Heart left ventricle (tissue), 16 donors: ENCODE results near the gene TAF12. TPM values are rescaled to one million over a fixed set of nuclear protein-coding genes. Genes with fewer than 3 reads are reported as not detected.

Source experiments
- ATAC-seq, 4 donors: fragments of 200-7000 bp; cut with Tn5 transposase; one replicate each; pipeline ENCODE4 v1.9.1; 2020 to 2022; ENCODE audit warnings: moderate library complexity in 4 of 4, mild to moderate bottlenecking in 3 of 4, moderate number of reproducible peaks in 1 of 4
- DNase-seq, 5 donors: peaks; one replicate each; pipeline ENCODE4 v3.0.0-alpha.2; 2020
- H3K27ac ChIP-seq, 12 donors: fragments of 200-600 bp; sonication (generic) in 4 of 12; one replicate each; pipeline versions ENCODE4 v1.5.0 to v1.8.0; 2016 to 2022; ENCODE audit warnings: mild to moderate bottlenecking in 2 of 12
- H3K27me3 ChIP-seq, 9 donors: fragments of 200-600 bp; sonication (generic) in 2 of 9; one replicate each; pipeline versions ENCODE4 v1.5.1 to v1.8.0; 2016 to 2022; ENCODE audit warnings: mild to moderate bottlenecking in 3 of 9
- H3K36me3 ChIP-seq, 9 donors: fragments of 200-600 bp; sonication (generic) in 2 of 9; one replicate each; pipeline versions ENCODE4 v1.5.0 to v1.8.0; 2018 to 2022; ENCODE audit warnings: mild to moderate bottlenecking in 2 of 9
- H3K4me1 ChIP-seq, 12 donors: fragments of 200-600 bp; sonication (generic) in 4 of 12; one replicate each; pipeline versions ENCODE4 v1.5.0 to v1.8.0; 2016 to 2022; ENCODE audit warnings: mild to moderate bottlenecking in 3 of 12
- H3K4me3 ChIP-seq, 12 donors: fragments of 200-600 bp; sonication (generic) in 4 of 12; one replicate each; pipeline versions ENCODE4 v1.5.0 to v1.8.0; 2017 to 2022; ENCODE audit warnings: mild to moderate bottlenecking in 9 of 12, moderate library complexity in 4 of 12
- H3K9me3 ChIP-seq, 12 donors: fragments of 200-600 bp; sonication (generic) in 4 of 12; one replicate each; pipeline versions ENCODE4 v1.5.0 to v1.8.0; 2016 to 2022; ENCODE audit warnings: mild to moderate bottlenecking in 1 of 12
- CTCF ChIP-seq, 12 donors: fragments of 200-600 bp; sonication (generic) in 4 of 12; IDR thresholded peaks; one replicate each; pipeline versions ENCODE4 v1.5.0 to v1.8.0; 2018 to 2022; ENCODE audit warnings: antibody characterized with exemption in 12 of 12, mild to moderate bottlenecking in 5 of 12
- POLR2A ChIP-seq, 2 donors: fragments of 450-650 bp; IDR thresholded peaks; one replicate each; pipeline ENCODE4 v1.6.1; 2017; ENCODE audit warnings: antibody characterized with exemption in 2 of 2, mild to moderate bottlenecking in 2 of 2, moderate library complexity in 2 of 2
- WGBS, 4 donors: extraction: QIAGEN DNeasy Blood & Tissue Kit in 2 of 4; methylation state at CpG; one replicate each; pipeline versions ENCODE4 v1.1.5 to v1.1.7; 2013 to 2018; 5-methylcytosine and 5-hydroxymethylcytosine counted together
- intact Hi-C, 10 donors: fragments of 100-400 bp; cut with DNase I; formaldehyde crosslinking; loops; one replicate each; pipeline versions ENCODE4 v1.11.1 to v1.14.2; 2022
- polyA plus RNA-seq, 2 donors: library from polyadenylated mRNA; stranded (reverse); fragments of 200-250 nt; gene quantifications; one replicate each; pipeline ENCODE4 v1.2.3, GENCODE V29; 2013
- total RNA-seq, 9 donors: library from RNA; depleted of rRNA in 2 of 9; stranded (reverse); fragments of >200 nt in 2 of 9; fragmentation: NEBNext Ultra II Directional in 3 of 9; extraction: Animal tissue kit (Norgen Biotek cat#: 25700) in 3 of 9; gene quantifications; one replicate each; pipeline versions ENCODE4 v1.1.0 to v1.2.4, GENCODE V29; 2016 to 2023
- donor health status: ischemic (EF 13 %, LVEDD 7.1; RV severe dilation, severe dysfunction).
- donor health status: healthy with polysubstance abuse.
- donor health status: DM: no; HTN: yes; CAD: no.
- donor health status: DM: no; HTN: no; CAD: no.
- donor health status: ischemic (EF 25% LVEDD 6.9; RV normal size, moderate dysfunction).
- donor health status: ischemic (EF 25% LVEDD 5.7; RV mildly dilated, moderate dysfunction).
- donor health status: healthy.
- donor health status: DM: yes; HTN: yes; CAD: no.
- donor health status: ischemic (EF 35%, LVEDD 5.7; RV mildly dilated, moderate dysfunction).
- donor health status: nonischemic (EF 11% LVEDD 7.7; RV severe dilation, severe dysfunction).
- donor health status: DM: yes; HTN: yes; CAD: no.
- donor health status: PGD.
- donor health status: ischemic (EF 29% LVEDD 5.4; RV normal size, mild dysfunction).
- donor health status: nonischemic (EF 23%, LVEDD 6.1; RV moderate dilation, normal function).

The TAF12 gene
- total and polyA plus RNA-seq, 11 donors, result 18.3 to 38.5 (median 21.9) TPM

- Histone ChIP-seq H3K27me3 (no peaks in the 10 kb centered on the region), H3K4me3 (peak overlapping the region in 4 of 12 donors; percentile 66 to 93 (median 80)), H3K36me3 (no peaks in the 10 kb centered on the region), H3K27ac (peak overlapping the region in 7 of 12 donors; percentile 74 to 93 (median 89)), H3K9me3 (no peaks in the 10 kb centered on the region), H3K4me1 (peaks cover 6 to 52% (median 36%) of the 10 kb centered on the region in 12 donors)
- DNase-seq (no peak), ATAC-seq (no peak)
- TF ChIP-seq POLR2A (IDR thresholded peaks at IDR 0.05) (no peak), CTCF (IDR thresholded peaks at IDR 0.05) (no peak)
- 73 to 96% (median 93%) methylated on average over 3 of the region's 3 CpGs for WGBS, 4 donors
- intact Hi-C loops, result loop anchor here in 8 of 10 donors (5.0 to 10.0 kb wide), 7 partner anchors 60 to 538 kb away; partner anchors contain the start of genes YTHDF2 (in 2 of the 8) and SRSF4 (in 1 of the 8)
These were observed 1.6 kb upstream of the TAF12 start for GRCh38 chr1:28644494-28644893.

- no peak for DNase-seq
- TF ChIP-seq POLR2A (IDR thresholded peaks at IDR 0.05) (no peak), CTCF (IDR thresholded peaks at IDR 0.05) (no peak)
- WGBS, 4 donors, result 0 to 1% (median 0%) methylated on average over 26 of the region's 26 CpGs
- peak overlapping the region; percentile 33 to 93 (median 86) for H3K27ac ChIP-seq
- H3K36me3 ChIP-seq, result no peaks in the 10 kb centered on the region
- H3K9me3 ChIP-seq, result no peaks in the 10 kb centered on the region
- H3K4me1 ChIP-seq, result peaks cover 6 to 36% (median 28%) of the 10 kb centered on the region in 12 donors
- intact Hi-C loops, result loop anchor here (2.0 to 10.0 kb wide), 9 partner anchors 27 to 540 kb away; partner anchors contain the start of genes YTHDF2 (in 6 of the 10), GMEB1 (in 1 of the 10) and SRSF4 (in 1 of the 10)
- peak; percentile 24 to 42 (median 28) for ATAC-seq
- H3K27me3 ChIP-seq, result no peaks in the 10 kb centered on the region
- peak overlapping the region; percentile 43 to 93 (median 76) for H3K4me3 ChIP-seq
These were observed 616 bp downstream of the TAF12 start for GRCh38 chr1:28642056-28642846.

- no peak for ATAC-seq
- H3K9me3 ChIP-seq, result no peaks in the 10 kb centered on the region
- H3K27ac ChIP-seq, result no peak overlapping the region
- peaks cover 0 to 5% (median 0%) of the 10 kb centered on the region in 9 donors for H3K36me3 ChIP-seq
- H3K4me1 ChIP-seq, result peaks cover 5 to 32% (median 27%) of the 10 kb centered on the region in 12 donors
- WGBS, 4 donors, result 92 to 95% (median 93%) methylated on average over 1 of the region's 1 CpG
- intact Hi-C loops, result loop anchor here in 8 of 10 donors (5.0 to 10.0 kb wide), 7 partner anchors 56 to 542 kb away; partner anchors contain the start of genes YTHDF2 (in 2 of the 8) and SRSF4 (in 1 of the 8)
- H3K4me3 ChIP-seq, result no peak overlapping the region
- no peaks in the 10 kb centered on the region for H3K27me3 ChIP-seq
- no peak for DNase-seq
- TF ChIP-seq POLR2A (IDR thresholded peaks at IDR 0.05), result no peak
- no peak for TF ChIP-seq CTCF (IDR thresholded peaks at IDR 0.05)
These were observed 2.1 kb downstream of the TAF12 start for GRCh38 chr1:28640766-28641165.

- peaks cover 0 to 5% (median 0%) of the 10 kb centered on the region in 9 donors for H3K36me3 ChIP-seq
- no peak for TF ChIP-seq POLR2A (IDR thresholded peaks at IDR 0.05)
- no peak for TF ChIP-seq CTCF (IDR thresholded peaks at IDR 0.05)
- no peak for ATAC-seq
- no peaks in the 10 kb centered on the region for H3K9me3 ChIP-seq
- no peaks in the 10 kb centered on the region for H3K27me3 ChIP-seq
- intact Hi-C loops, result no loop called here
- no peak overlapping the region for H3K27ac ChIP-seq
- no peak for DNase-seq
- H3K4me3 ChIP-seq, result no peak overlapping the region
- WGBS, 4 donors, result 91 to 96% (median 94%) methylated on average over 4 of the region's 4 CpGs
- no peaks in the 10 kb centered on the region for H3K4me1 ChIP-seq
These were observed 10.3 kb downstream of the TAF12 start for GRCh38 chr1:28632560-28632959.
